SK-N-SH treated with all-trans-retinoic acid at 6 μM for 48 hours (cell line): ENCODE data around the gene GPSM1.

Source experiments
- ATAC-seq: fragments of 200-7000 bp; cut with Tn5 transposase; 3 replicates; pipeline ENCODE4 v1.9.1; 2020; ENCODE audit warnings: mild to moderate bottlenecking, moderate library complexity
- ARNTL ChIP-seq: fragments of 450-650 bp; formaldehyde crosslinking; IDR thresholded peaks from 2 replicates; pipeline ENCODE4 v1.5.0; 2020; ENCODE audit warnings: low read depth, mild to moderate bottlenecking, moderate library complexity, borderline replicate concordance
- CSDC2 ChIP-seq: fragments of 250-450 bp; sonication (Bioruptor Pico); IDR thresholded peaks from 2 replicates; pipeline ENCODE4 v1.5.0; 2020; ENCODE audit warnings: mild to moderate bottlenecking, moderate library complexity
- CSRNP3 ChIP-seq: fragments of 250-450 bp; sonication (Bioruptor Pico); IDR thresholded peaks from 2 replicates; pipeline ENCODE4 v1.5.1; 2021; ENCODE audit warnings: mild to moderate bottlenecking, moderate library complexity
- ESRRG ChIP-seq: fragments of 250-450 bp; sonication (Bioruptor Pico); IDR thresholded peaks from 2 replicates; pipeline ENCODE4 v1.6.1; 2021; ENCODE audit warnings: mild to moderate bottlenecking
- GLIS3 ChIP-seq: fragments of 250-450 bp; sonication (Bioruptor Pico); IDR thresholded peaks from 2 replicates; pipeline ENCODE4 v1.5.0; 2020; ENCODE audit warnings: mild to moderate bottlenecking, moderate library complexity
- ISL1 ChIP-seq: fragments of 250-450 bp; sonication (Bioruptor Pico); IDR thresholded peaks from 2 replicates; pipeline ENCODE4 v2.1.2; 2022; ENCODE audit warnings: mild to moderate bottlenecking, moderate library complexity
- OSR1 ChIP-seq: fragments of 250-450 bp; sonication (Bioruptor Pico); IDR thresholded peaks from 2 replicates; pipeline ENCODE4 v1.8.0; 2022; ENCODE audit warnings: moderate library complexity, mild to moderate bottlenecking, inconsistent platforms
- PPARA ChIP-seq: fragments of 250-450 bp; sonication (Bioruptor Pico); IDR thresholded peaks from 2 replicates; pipeline ENCODE4 v1.5.0; 2020; ENCODE audit warnings: mild to moderate bottlenecking, borderline replicate concordance
- RARB ChIP-seq: fragments of 250-450 bp; sonication (Bioruptor Pico); IDR thresholded peaks from 2 replicates; pipeline ENCODE4 v1.8.0; 2021; ENCODE audit warnings: mild to moderate bottlenecking, moderate library complexity
- TOX ChIP-seq: fragments of 250-450 bp; sonication (Bioruptor Pico); IDR thresholded peaks from 2 replicates; pipeline ENCODE4 v1.8.0; 2021; ENCODE audit warnings: mild to moderate bottlenecking, moderate library complexity, borderline replicate concordance
- TSHZ2 ChIP-seq: fragments of 250-450 bp; sonication (Bioruptor Pico); IDR thresholded peaks from 2 replicates; pipeline ENCODE4 v1.5.0; 2020; ENCODE audit warnings: mild to moderate bottlenecking, moderate library complexity
- ZC3H10 ChIP-seq: fragments of 250-450 bp; sonication (Bioruptor Pico); IDR thresholded peaks from 2 replicates; pipeline ENCODE4 v1.5.1; 2021; ENCODE audit warnings: mild to moderate bottlenecking, moderate library complexity
- ZFP3 ChIP-seq: fragments of 250-450 bp; sonication (Bioruptor Pico); IDR thresholded peaks from 2 replicates; pipeline ENCODE4 v1.5.0; 2020; ENCODE audit warnings: mild to moderate bottlenecking, moderate library complexity
- ZFP30 ChIP-seq: fragments of 450-650 bp; formaldehyde crosslinking; IDR thresholded peaks from 2 replicates; pipeline ENCODE4 v1.5.0; 2022; ENCODE audit warnings: mild to moderate bottlenecking, moderate library complexity
- ZNF565 ChIP-seq: fragments of 450-650 bp; formaldehyde crosslinking; conservative IDR thresholded peaks from 2 replicates; pipeline ENCODE4 v1.5.0; 2020; ENCODE audit warnings: low read depth, mild to moderate bottlenecking, moderate library complexity
- ZNF70 ChIP-seq: fragments of 450-650 bp; formaldehyde crosslinking; IDR thresholded peaks from 2 replicates; pipeline ENCODE4 v1.5.0; 2020; ENCODE audit warnings: mild to moderate bottlenecking, moderate library complexity
- ZNF8 ChIP-seq: fragments of 450-650 bp; formaldehyde crosslinking; IDR thresholded peaks from 2 replicates; pipeline ENCODE4 v1.5.0; 2020; ENCODE audit warnings: mild to moderate bottlenecking, moderate library complexity
- TF ChIP-seq, protein P1 (sequence below): fragments of 250-450 bp; sonication (Bioruptor Pico); IDR thresholded peaks from 2 replicates; pipeline ENCODE4 v1.8.0; 2021; ENCODE audit warnings: low read depth, mild to moderate bottlenecking, moderate library complexity, borderline replicate concordance
- TF ChIP-seq, protein P2 (sequence below): fragments of 250-450 bp; sonication (Bioruptor Pico); IDR thresholded peaks from 2 replicates; pipeline ENCODE4 v1.5.1; 2020; ENCODE audit warnings: low read depth, mild to moderate bottlenecking, moderate library complexity
- TF ChIP-seq, protein P3 (sequence below): fragments of 250-450 bp; sonication (Bioruptor Pico); IDR thresholded peaks from 2 replicates; pipeline ENCODE4 v1.8.0; 2020; ENCODE audit warnings: mild to moderate bottlenecking, moderate library complexity, borderline replicate concordance

GPSM1 gene

DNA sequence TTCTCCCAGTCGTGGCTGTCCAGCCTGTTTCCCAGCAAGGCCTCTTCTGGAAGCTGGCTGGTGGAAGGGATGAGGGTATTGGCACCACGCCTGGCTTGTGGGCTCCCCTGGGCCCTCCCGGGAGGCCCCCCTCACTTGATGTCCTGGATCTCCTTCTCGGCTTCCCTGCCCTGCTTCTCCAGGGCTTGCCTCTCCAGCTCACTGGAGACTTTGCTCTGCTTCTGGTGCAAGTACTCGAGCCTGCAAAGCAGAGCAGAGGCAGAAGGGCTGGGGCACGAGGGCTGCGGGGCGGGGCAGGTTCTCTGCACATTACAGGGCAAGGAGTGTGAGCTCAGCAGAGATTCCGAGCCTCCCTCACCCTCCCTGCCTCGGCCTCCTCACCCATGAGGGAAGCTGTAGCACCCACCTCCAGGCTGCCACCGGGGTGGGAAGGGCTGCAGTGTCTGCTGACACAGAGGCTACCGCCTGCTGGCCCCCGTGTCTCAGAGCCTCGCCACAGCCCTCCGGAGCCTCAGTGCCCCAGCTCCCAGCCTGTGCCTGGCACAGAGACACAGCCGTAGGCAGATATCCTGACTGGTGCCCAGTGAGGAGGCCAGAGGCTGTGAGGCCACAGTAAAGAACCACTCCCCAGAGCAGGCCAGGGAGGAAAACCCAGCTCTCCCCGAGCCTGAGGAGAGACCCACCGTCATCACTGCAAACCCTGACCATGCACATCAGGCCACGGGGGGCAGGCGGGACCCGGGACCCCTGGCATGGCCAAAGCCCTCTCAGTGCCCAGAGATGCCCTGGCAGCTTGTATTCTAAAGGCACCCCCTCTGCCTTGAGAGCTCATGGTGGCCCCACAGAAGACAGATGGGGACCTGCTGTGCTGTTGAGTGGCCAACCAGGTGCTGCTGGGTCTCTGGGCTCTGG, 65.5 kb downstream of the GPSM1 start:
- ATAC-seq = no peak; the same call in none of the 3 replicates
- TF ChIP-seq ZNF70 (CRISPR knock-in tag) = no peak
- no peak for TF ChIP-seq OSR1

- ATAC-seq = no peak; the same call in 2 of the 3 replicates
- TF ChIP-seq ZC3H10 (CRISPR knock-in tag) (no peak), ZFP30 (CRISPR knock-in tag) (no peak), ESRRG (CRISPR knock-in tag) (no peak)
- TF ChIP-seq, protein P1, sequence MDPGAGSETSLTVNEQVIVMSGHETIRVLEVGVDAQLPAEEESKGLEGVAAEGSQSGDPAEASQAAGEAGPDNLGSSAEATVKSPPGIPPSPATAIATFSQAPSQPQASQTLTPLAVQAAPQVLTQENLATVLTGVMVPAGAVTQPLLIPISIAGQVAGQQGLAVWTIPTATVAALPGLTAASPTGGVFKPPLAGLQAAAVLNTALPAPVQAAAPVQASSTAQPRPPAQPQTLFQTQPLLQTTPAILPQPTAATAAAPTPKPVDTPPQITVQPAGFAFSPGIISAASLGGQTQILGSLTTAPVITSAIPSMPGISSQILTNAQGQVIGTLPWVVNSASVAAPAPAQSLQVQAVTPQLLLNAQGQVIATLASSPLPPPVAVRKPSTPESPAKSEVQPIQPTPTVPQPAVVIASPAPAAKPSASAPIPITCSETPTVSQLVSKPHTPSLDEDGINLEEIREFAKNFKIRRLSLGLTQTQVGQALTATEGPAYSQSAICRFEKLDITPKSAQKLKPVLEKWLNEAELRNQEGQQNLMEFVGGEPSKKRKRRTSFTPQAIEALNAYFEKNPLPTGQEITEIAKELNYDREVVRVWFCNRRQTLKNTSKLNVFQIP (CRISPR knock-in tag) = no peak
- TF ChIP-seq, all 23 proteins: peak for 0
These were observed 66.2 kb downstream of the GPSM1 start for GRCh38 chr9:136393531-136393930.

GRCh38 chr9:136394312-136395019, 67.1 kb downstream of the GPSM1 start:
- no peak for ATAC-seq
- TF ChIP-seq TOX (no peak), PPARA (CRISPR knock-in tag) (no peak), CSRNP3 (CRISPR knock-in tag) (no peak), ISL1 (CRISPR knock-in tag) (no peak), ARNTL (CRISPR knock-in tag) (no peak), RARB (CRISPR knock-in tag) (no peak), TSHZ2 (CRISPR knock-in tag) (no peak), GLIS3 (CRISPR knock-in tag) (no peak), OSR1 (no peak), ZC3H10 (CRISPR knock-in tag) (no peak), ZNF70 (CRISPR knock-in tag) (no peak), ZFP30 (CRISPR knock-in tag) (no peak), ZFP3 (CRISPR knock-in tag) (no peak), ZNF565 (CRISPR knock-in tag) (no peak)
- TF ChIP-seq, protein P2, sequence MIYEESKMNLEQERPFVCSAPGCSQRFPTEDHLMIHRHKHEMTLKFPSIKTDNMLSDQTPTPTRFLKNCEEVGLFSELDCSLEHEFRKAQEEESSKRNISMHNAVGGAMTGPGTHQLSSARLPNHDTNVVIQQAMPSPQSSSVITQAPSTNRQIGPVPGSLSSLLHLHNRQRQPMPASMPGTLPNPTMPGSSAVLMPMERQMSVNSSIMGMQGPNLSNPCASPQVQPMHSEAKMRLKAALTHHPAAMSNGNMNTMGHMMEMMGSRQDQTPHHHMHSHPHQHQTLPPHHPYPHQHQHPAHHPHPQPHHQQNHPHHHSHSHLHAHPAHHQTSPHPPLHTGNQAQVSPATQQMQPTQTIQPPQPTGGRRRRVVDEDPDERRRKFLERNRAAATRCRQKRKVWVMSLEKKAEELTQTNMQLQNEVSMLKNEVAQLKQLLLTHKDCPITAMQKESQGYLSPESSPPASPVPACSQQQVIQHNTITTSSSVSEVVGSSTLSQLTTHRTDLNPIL (CRISPR knock-in tag) = no peak

DNA sequence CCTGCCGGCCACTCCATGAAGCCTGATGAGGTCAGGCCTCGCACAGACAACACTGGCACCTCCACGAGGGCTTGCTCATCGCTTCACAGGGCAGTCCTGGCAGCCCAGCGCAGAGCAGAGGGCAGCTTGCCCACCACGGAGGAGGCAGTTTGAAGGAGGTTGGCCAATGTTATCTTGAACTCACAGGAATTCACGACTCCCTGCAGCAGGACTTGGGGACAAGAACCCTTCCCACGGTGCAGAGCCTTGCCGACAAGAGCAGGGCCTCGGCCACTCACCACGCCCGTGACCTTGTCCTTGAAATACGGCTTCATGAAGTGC, 67.6 kb downstream of the GPSM1 start:
- ATAC-seq = no peak
- TF ChIP-seq ZNF8 (CRISPR knock-in tag) (no peak), OSR1 (no peak), ESRRG (CRISPR knock-in tag) (no peak), ISL1 (CRISPR knock-in tag) (no peak), CSDC2 (CRISPR knock-in tag) (no peak), PPARA (CRISPR knock-in tag) (no peak), TOX (no peak)
- TF ChIP-seq, protein P1 (CRISPR knock-in tag) = no peak
- TF ChIP-seq, protein P3, sequence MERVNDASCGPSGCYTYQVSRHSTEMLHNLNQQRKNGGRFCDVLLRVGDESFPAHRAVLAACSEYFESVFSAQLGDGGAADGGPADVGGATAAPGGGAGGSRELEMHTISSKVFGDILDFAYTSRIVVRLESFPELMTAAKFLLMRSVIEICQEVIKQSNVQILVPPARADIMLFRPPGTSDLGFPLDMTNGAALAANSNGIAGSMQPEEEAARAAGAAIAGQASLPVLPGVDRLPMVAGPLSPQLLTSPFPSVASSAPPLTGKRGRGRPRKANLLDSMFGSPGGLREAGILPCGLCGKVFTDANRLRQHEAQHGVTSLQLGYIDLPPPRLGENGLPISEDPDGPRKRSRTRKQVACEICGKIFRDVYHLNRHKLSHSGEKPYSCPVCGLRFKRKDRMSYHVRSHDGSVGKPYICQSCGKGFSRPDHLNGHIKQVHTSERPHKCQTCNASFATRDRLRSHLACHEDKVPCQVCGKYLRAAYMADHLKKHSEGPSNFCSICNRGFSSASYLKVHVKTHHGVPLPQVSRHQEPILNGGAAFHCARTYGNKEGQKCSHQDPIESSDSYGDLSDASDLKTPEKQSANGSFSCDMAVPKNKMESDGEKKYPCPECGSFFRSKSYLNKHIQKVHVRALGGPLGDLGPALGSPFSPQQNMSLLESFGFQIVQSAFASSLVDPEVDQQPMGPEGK = no peak
